Lower lobe of right lung (tissue), 2 donors: ENCODE measurements around the gene HUWE1. TPM values are rescaled to one million over a fixed set of nuclear protein-coding genes. Genes with fewer than 3 reads are reported as not detected.

Experiments used
- ATAC-seq, 2 donors: fragments of 200-7000 bp; cut with Tn5 transposase; one replicate each; pipeline ENCODE4 v1.9.1; 2020 to 2022; ENCODE audit warnings: mild to moderate bottlenecking in 2 of 2, moderate library complexity in 2 of 2
- DNase-seq: peaks from one replicate; pipeline ENCODE4 v3.0.0-alpha.2; 2020
- H3K27ac ChIP-seq: fragments of 200-600 bp; one replicate; pipeline ENCODE4 v1.8.0; 2022
- H3K27me3 ChIP-seq: fragments of 200-600 bp; one replicate; pipeline ENCODE4 v1.8.0; 2022; ENCODE audit warnings: low read depth
- H3K36me3 ChIP-seq: fragments of 200-600 bp; one replicate; pipeline ENCODE4 v1.8.0; 2022; ENCODE audit warnings: mild to moderate bottlenecking
- H3K4me1 ChIP-seq: fragments of 200-600 bp; one replicate; pipeline ENCODE4 v1.8.0; 2022
- H3K4me3 ChIP-seq: fragments of 200-600 bp; one replicate; pipeline ENCODE4 v1.8.0; 2022; ENCODE audit warnings: mild to moderate bottlenecking
- H3K9me3 ChIP-seq: fragments of 200-600 bp; one replicate; pipeline ENCODE4 v1.8.0; 2022
- intact Hi-C: fragments of 100-400 bp; cut with DNase I; formaldehyde crosslinking; loops from one replicate; pipeline ENCODE4 v1.11.0; 2022
- total RNA-seq: library from RNA; stranded (reverse); fragmentation: NEBNext Ultra II Directional; extraction: Animal tissue kit (Norgen Biotek cat#: 25700); gene quantifications from one replicate; pipeline ENCODE4 v1.2.1, GENCODE V29; 2021
- TF ChIP-seq, protein P1 (sequence below): fragments of 200-600 bp; IDR thresholded peaks from one replicate; pipeline ENCODE4 v1.8.0; 2022; ENCODE audit warnings: antibody characterized with exemption, mild to moderate bottlenecking
- donor health status: DM: no; HTN: yes; CAD: no; lungs with severe emphysema.

Gene HUWE1
- total RNA-seq, 1 donor from 2014 or later, result 162 TPM

DNA sequence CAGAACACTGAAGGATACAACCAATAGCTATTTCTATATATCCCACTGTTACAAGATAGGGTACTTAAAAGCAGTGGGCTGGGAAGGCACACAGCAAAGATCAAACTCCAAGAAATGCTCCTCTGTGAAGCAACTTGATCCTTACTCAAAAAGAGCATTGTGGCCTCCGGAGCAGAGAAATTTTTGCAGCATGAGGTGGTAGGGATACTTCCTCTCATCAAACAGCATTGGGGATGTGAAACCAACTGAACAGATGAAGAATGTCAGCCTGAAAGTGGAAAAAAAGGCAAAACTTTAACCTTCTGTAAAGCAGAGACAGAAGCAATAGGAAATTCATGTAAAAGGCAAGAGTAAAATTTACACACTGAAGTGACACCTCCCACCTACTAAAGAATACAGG is 92.2 kb downstream of the HUWE1 start:
- no peak for DNase-seq
- ATAC-seq, result no peak
- Histone ChIP-seq H3K9me3 (no peaks in the 10 kb centered on the region), H3K27ac (no peak overlapping the region), H3K36me3 (peaks cover 82% of the 10 kb centered on the region), H3K27me3 (no peaks in the 10 kb centered on the region), H3K4me3 (no peak overlapping the region), H3K4me1 (no peaks in the 10 kb centered on the region)
- TF ChIP-seq, protein P1, sequence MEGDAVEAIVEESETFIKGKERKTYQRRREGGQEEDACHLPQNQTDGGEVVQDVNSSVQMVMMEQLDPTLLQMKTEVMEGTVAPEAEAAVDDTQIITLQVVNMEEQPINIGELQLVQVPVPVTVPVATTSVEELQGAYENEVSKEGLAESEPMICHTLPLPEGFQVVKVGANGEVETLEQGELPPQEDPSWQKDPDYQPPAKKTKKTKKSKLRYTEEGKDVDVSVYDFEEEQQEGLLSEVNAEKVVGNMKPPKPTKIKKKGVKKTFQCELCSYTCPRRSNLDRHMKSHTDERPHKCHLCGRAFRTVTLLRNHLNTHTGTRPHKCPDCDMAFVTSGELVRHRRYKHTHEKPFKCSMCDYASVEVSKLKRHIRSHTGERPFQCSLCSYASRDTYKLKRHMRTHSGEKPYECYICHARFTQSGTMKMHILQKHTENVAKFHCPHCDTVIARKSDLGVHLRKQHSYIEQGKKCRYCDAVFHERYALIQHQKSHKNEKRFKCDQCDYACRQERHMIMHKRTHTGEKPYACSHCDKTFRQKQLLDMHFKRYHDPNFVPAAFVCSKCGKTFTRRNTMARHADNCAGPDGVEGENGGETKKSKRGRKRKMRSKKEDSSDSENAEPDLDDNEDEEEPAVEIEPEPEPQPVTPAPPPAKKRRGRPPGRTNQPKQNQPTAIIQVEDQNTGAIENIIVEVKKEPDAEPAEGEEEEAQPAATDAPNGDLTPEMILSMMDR, result no peak
- intact Hi-C loops, result no loop called here

DNA sequence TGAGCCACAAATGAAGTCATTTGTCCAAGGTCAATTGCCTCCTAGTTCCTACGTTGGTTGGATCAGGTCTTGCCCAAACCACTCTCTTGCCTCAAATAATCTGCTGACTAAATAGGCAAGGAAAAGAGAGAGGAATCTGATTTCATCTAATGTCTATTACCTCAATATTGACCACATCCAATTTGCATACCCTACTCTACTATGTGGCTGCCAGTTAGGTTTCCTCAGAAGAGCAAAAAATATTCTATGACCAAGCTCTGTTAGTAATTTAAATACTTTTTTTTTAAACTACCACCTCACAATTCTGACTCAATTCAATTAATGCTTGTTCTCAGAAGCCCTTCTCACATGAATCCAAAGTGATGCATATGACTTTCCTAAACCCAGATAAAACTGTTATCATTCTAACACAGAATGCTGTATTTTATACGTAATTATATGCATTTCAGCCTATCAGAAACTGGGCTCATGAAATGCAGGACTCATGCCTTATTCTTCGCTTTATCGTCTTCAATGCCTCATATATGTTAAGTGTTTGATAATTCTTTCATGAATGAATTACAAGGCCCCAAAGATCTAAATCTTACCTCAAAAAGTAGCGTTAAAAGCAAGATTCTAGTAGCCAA is 98.6 kb downstream of the HUWE1 start:
- Histone ChIP-seq H3K27ac (no peak overlapping the region), H3K4me1 (no peaks in the 10 kb centered on the region), H3K4me3 (no peak overlapping the region), H3K9me3 (no peaks in the 10 kb centered on the region), H3K36me3 (peaks cover 100% of the 10 kb centered on the region), H3K27me3 (no peaks in the 10 kb centered on the region)
- TF ChIP-seq, protein P1, result no peak
- DNase-seq (no peak), ATAC-seq (no peak)
- intact Hi-C loops, result no loop called here

DNA sequence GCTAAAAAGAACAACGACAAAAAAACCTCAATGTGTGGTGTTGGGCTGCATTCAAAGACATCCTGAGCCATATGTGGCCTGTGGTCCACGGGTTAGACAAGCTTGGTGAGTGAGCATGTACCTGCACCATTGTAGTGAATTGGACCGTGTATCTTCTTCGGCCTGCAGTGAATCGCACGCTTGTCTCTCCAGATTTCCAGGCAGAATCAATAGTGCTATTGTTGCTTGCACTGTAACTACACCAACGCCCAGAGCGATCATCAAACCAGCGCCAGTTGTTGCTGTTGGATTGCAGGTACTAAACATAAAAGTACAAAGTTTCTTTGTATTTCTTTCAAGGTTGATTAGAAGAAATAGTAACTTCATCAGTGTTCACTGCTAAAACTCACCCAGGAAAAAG is 101.6 kb downstream of the HUWE1 start:
- TF ChIP-seq, protein P1, result no peak
- Histone ChIP-seq H3K36me3 (peaks cover 99% of the 10 kb centered on the region), H3K9me3 (no peaks in the 10 kb centered on the region), H3K27ac (no peak overlapping the region), H3K27me3 (no peaks in the 10 kb centered on the region), H3K4me1 (no peaks in the 10 kb centered on the region), H3K4me3 (no peak overlapping the region)
- ATAC-seq, result no peak
- no peak for DNase-seq
- intact Hi-C loops, result no loop called here

DNA sequence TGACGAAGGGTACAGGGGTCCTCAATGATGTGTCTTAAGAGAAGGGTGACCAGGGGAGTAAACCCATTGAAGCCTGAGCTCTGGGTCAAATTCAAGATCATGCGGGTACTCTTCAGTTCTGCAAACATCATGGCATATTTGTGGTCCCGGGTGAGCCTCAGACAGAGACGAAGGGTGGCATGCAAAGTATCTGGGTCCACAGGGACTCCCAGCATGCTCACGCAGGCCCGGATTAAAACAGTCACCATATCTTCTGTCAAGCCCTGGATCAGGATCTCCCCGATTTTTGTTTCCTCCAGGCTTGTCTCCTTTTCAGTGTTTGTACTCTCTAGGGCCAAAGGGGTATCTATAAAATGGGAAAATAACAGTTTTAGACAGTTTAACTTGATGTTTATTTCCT is 102.9 kb downstream of the HUWE1 start:
- peaks cover 86% of the 10 kb centered on the region for H3K36me3 ChIP-seq
- H3K27me3 ChIP-seq, result no peaks in the 10 kb centered on the region
- intact Hi-C loops, result no loop called here
- no peaks in the 10 kb centered on the region for H3K4me1 ChIP-seq
- no peak overlapping the region for H3K27ac ChIP-seq
- no peak overlapping the region for H3K4me3 ChIP-seq
- TF ChIP-seq, protein P1, result no peak
- ATAC-seq (no peak), DNase-seq (no peak)
- H3K9me3 ChIP-seq, result no peaks in the 10 kb centered on the region

DNA sequence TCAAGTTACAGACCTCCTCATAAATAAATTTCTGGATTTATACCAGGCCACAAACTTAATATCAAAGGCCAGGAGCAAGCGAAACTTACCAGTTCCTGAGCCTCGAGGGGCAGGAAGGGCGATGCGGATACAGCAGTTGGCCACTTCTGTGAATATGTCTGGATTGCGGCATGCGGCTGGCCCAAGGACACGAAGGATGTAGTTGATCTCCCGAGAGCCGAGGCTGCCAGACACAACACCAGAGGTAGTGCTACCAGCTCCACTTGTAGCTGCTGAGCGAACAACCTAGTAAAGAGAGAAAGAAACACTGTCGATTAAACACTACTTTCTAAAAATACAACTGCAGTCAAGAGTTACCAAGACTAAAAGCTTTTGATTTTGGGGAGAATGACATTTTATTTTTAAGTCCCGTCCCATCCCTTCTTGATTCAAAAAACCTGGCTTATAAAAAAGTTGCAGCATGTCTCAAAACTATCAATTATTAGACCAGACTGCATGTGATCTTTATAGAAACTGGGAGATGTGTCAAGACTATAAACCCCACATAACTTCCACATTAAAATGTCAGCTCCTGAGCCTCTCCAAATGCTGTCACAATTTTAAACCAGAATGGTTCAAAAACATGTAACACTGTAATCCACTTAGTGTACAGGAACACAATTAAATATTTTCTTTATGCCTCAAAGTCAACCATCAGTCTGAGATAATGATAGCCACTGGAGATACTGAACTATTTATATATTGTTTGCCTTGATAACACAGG is 105.6 kb downstream of the HUWE1 start:
- Histone ChIP-seq H3K9me3 (no peaks in the 10 kb centered on the region), H3K4me3 (no peak overlapping the region), H3K4me1 (no peaks in the 10 kb centered on the region), H3K27ac (no peak overlapping the region), H3K36me3 (peaks cover 71% of the 10 kb centered on the region), H3K27me3 (no peaks in the 10 kb centered on the region)
- ATAC-seq (no peak), DNase-seq (no peak)
- intact Hi-C loops, result no loop called here
- TF ChIP-seq, protein P1, result no peak
